SK-N-SH (cell line): Measurements from ENCODE around the gene PFKL.

ENCODE experiments used
- CHD2 ChIP-seq: fragments of 150-350 bp; IDR thresholded peaks from 2 replicates; pipeline ENCODE4 v1.6.1; 2018; ENCODE audit warnings: low read length; ENCODE audit not compliant: partially characterized antibody
- EP300 ChIP-seq, 2 experiments: IDR thresholded peaks; 2 replicates each; pipeline versions ENCODE4 v1.4.0 to v1.6.1; 2012; ENCODE audit warnings: borderline replicate concordance in 1 of 2, low read depth in 1 of 2, low read length in 1 of 2
- RFX5 ChIP-seq: IDR thresholded peaks from 2 replicates; pipeline ENCODE4 v1.6.1; 2012; ENCODE audit warnings: mild to moderate bottlenecking, improper control_type of control experiment, low read length
- TF ChIP-seq, protein P1 (sequence below): fragments of 200-600 bp; sonication (generic); IDR thresholded peaks from 2 replicates; pipeline ENCODE4 v1.6.1; 2017; ENCODE audit warnings: antibody characterized with exemption, mild to moderate bottlenecking, moderate library complexity
- TF ChIP-seq, protein P2 (sequence below): fragments of 150-350 bp; IDR thresholded peaks from 2 replicates; pipeline ENCODE4 v1.6.1; 2017; ENCODE audit warnings: antibody characterized with exemption, low read length, low read depth, borderline replicate concordance

DNA sequence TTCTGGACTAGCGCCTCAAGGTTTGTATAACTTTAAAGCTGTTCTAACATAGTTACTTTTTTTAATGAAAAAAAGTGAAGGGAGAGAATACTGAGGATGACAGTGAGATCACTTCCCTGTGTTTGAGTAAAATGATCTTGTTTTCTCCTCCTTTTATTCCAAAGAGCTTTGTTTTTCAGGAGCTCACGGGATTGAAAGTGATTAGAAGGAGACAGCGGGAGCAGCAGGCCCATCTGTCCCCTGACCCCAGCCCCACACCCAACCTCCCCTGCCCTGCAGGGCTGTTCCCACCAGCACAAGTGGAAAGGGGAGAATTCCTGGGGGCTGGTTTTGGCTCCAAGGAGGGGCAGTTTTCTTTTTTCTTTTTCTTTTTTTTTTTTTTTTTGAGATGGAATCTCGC lies 36.1 kb upstream of the PFKL start:
- TF ChIP-seq, protein P1, sequence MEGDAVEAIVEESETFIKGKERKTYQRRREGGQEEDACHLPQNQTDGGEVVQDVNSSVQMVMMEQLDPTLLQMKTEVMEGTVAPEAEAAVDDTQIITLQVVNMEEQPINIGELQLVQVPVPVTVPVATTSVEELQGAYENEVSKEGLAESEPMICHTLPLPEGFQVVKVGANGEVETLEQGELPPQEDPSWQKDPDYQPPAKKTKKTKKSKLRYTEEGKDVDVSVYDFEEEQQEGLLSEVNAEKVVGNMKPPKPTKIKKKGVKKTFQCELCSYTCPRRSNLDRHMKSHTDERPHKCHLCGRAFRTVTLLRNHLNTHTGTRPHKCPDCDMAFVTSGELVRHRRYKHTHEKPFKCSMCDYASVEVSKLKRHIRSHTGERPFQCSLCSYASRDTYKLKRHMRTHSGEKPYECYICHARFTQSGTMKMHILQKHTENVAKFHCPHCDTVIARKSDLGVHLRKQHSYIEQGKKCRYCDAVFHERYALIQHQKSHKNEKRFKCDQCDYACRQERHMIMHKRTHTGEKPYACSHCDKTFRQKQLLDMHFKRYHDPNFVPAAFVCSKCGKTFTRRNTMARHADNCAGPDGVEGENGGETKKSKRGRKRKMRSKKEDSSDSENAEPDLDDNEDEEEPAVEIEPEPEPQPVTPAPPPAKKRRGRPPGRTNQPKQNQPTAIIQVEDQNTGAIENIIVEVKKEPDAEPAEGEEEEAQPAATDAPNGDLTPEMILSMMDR, result no peak
- TF ChIP-seq RFX5 (no peak), EP300 (IDR thresholded peaks at IDR 0.05; ENCODE audit: borderline replicate concordance in 1 of 2, low read depth in 1 of 2, low read length in 1 of 2) (no peak), CHD2 (no peak)
- TF ChIP-seq, protein P2, sequence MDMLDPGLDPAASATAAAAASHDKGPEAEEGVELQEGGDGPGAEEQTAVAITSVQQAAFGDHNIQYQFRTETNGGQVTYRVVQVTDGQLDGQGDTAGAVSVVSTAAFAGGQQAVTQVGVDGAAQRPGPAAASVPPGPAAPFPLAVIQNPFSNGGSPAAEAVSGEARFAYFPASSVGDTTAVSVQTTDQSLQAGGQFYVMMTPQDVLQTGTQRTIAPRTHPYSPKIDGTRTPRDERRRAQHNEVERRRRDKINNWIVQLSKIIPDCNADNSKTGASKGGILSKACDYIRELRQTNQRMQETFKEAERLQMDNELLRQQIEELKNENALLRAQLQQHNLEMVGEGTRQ, result no peak
